HG02943 (cell line): ENCODE data around the gene RAB27A.
A peak's percentile ranks its signal among the peaks of the same experiment; 100 is the strongest.

Source experiments
- ATAC-seq: cut with Tn5 transposase; IDR thresholded peaks from one replicate; pipeline ENCODE4 v1.9.1; 2021; ENCODE audit warnings: mild to moderate bottlenecking, low read depth, moderate library complexity; ENCODE audit not compliant: unreplicated experiment

The RAB27A gene

GRCh38 chr15:55230953-55231352, 58.7 kb downstream of the RAB27A start:
- ATAC-seq, result no peak

GRCh38 chr15:55230051-55230670, 59.5 kb downstream of the RAB27A start:
- no peak for ATAC-seq

- ATAC-seq, result no peak
Measured at GRCh38 chr15:55226127-55226526, 63.5 kb downstream of the RAB27A start.

- no peak for ATAC-seq
Measured at GRCh38 chr15:55224892-55225291, 64.7 kb downstream of the RAB27A start.

GRCh38 chr15:55222588-55222987, 67.0 kb downstream of the RAB27A start:
- ATAC-seq, result peak; percentile 69

- no peak for ATAC-seq
Measured at GRCh38 chr15:55221090-55222011, 68.3 kb downstream of the RAB27A start.

GRCh38 chr15:55220606-55221005, 69.0 kb downstream of the RAB27A start:
- ATAC-seq, result no peak

GRCh38 chr15:55218056-55218455, 71.6 kb downstream of the RAB27A start:
- ATAC-seq, result no peak

- no peak for ATAC-seq
Measured at GRCh38 chr15:55204464-55204863, 85.1 kb downstream of the RAB27A start.

- no peak for ATAC-seq
Measured at GRCh38 chr15:55202206-55202605, 87.4 kb downstream of the RAB27A start.

GRCh38 chr15:55198706-55199105, 90.9 kb downstream of the RAB27A start:
- no peak for ATAC-seq

GRCh38 chr15:55197719-55198118, 91.9 kb downstream of the RAB27A start:
- no peak for ATAC-seq

GRCh38 chr15:55197362-55197705, 92.3 kb downstream of the RAB27A start:
- peak; percentile 1 for ATAC-seq

- ATAC-seq, result peak; percentile 97
Measured at GRCh38 chr15:55196458-55197361, 92.9 kb downstream of the RAB27A start, which contains the start of gene RSL24D1. Gene RSL24D1, minus strand, starts transcription at chr15:55196941. Its CDS starts 51 bp downstream, at chr15:55196890.

- no peak for ATAC-seq
Measured at GRCh38 chr15:55195996-55196395, 93.6 kb downstream of the RAB27A start.

GRCh38 chr15:55194256-55194655, 95.4 kb downstream of the RAB27A start:
- no peak for ATAC-seq

GRCh38 chr15:55186331-55186730, 103.3 kb downstream of the RAB27A start:
- no peak for ATAC-seq

GRCh38 chr15:55183679-55184078, 105.9 kb downstream of the RAB27A start:
- ATAC-seq, result no peak

GRCh38 chr15:55179141-55179540, 110.5 kb downstream of the RAB27A start:
- no peak for ATAC-seq

GRCh38 chr15:55170361-55170760, 119.3 kb downstream of the RAB27A start:
- ATAC-seq, result no peak
